Activated CD8-positive, alpha-beta memory T cell treated with anti-CD3 and anti-CD28 coated beads for 48 hours (primary cell): ENCODE measurements around the gene CCDC158.
"Not testable (repeated sequence)": the region's sequence is repeated elsewhere in the genome, so short reads cannot be mapped to it uniquely, and the experiment has no call there.

ENCODE experiments used
- DNase-seq, 3 experiments: peaks; one replicate each; pipeline ENCODE4 v3.0.0-alpha.2; 2020; ENCODE audit warnings: low read depth in 2 of 3, low spot score in 2 of 3

CCDC158 gene

GRCh38 chr4:76282941-76283689 lies 137.8 kb downstream of the CCDC158 start:
- DNase-seq: no peak

- not testable (repeated sequence) for DNase-seq
Measured at GRCh38 chr4:76281594-76281993, 139.3 kb downstream of the CCDC158 start.

GRCh38 chr4:76280488-76281441 lies 140.2 kb downstream of the CCDC158 start:
- no peak for DNase-seq

GRCh38 chr4:76279462-76279861 lies 141.5 kb downstream of the CCDC158 start:
- DNase-seq: no peak

- no peak for DNase-seq
Measured at GRCh38 chr4:76278583-76278982, 142.4 kb downstream of the CCDC158 start.

- DNase-seq: no peak
Measured at GRCh38 chr4:76277667-76278066, 143.3 kb downstream of the CCDC158 start.

- no peak for DNase-seq
Measured at GRCh38 chr4:76276813-76277212, 144.1 kb downstream of the CCDC158 start.

GRCh38 chr4:76275486-76276124 lies 145.3 kb downstream of the CCDC158 start:
- DNase-seq: no peak

- no peak for DNase-seq
Measured at GRCh38 chr4:76272999-76273398, 147.9 kb downstream of the CCDC158 start.

GRCh38 chr4:76272582-76272981 lies 148.4 kb downstream of the CCDC158 start:
- DNase-seq: no peak

- no peak for DNase-seq
Measured at GRCh38 chr4:76272073-76272472, 148.9 kb downstream of the CCDC158 start.

GRCh38 chr4:76271248-76271647 lies 149.7 kb downstream of the CCDC158 start:
- no peak for DNase-seq

GRCh38 chr4:76270244-76271175 lies 150.4 kb downstream of the CCDC158 start:
- no peak for DNase-seq

GRCh38 chr4:76267811-76268210 lies 153.1 kb downstream of the CCDC158 start:
- no peak for DNase-seq

GRCh38 chr4:76266627-76267026 lies 154.3 kb downstream of the CCDC158 start:
- no peak for DNase-seq

GRCh38 chr4:76265631-76266218 lies 155.2 kb downstream of the CCDC158 start:
- no peak for DNase-seq
